Bronchial epithelial cell (primary cell): ENCODE measurements around the gene XPO4. TPM values are rescaled to one million over a fixed set of nuclear protein-coding genes. Genes with fewer than 3 reads are reported as not detected.

Experiments used
- DNase-seq: peaks from one replicate; pipeline ENCODE4 v3.0.0-alpha.2; 2010; ENCODE audit warnings: low read depth
- FAIRE-seq: peaks from 2 replicates; lab custom pipeline; 2011; peaks lifted over from hg19 to GRCh38; lab: Jason Lieb, UNC
- H3K27me3 ChIP-seq: 2 replicates; pipeline ENCODE4 v1.5.1; 2011; ENCODE audit warnings: low read length; ENCODE audit not compliant: control insufficient read depth, insufficient read depth
- H3K36me3 ChIP-seq: 2 replicates; pipeline ENCODE4 v1.5.1; 2011; ENCODE audit warnings: low read length; ENCODE audit not compliant: control insufficient read depth, insufficient read depth
- H3K4me3 ChIP-seq: 2 replicates; pipeline ENCODE4 v1.5.1; 2011; ENCODE audit warnings: mild to moderate bottlenecking, low read depth, low read length, control low read depth
- total RNA-seq: library from RNA; depleted of rRNA; stranded (reverse); fragments of >200 nt; gene quantifications from 2 replicates; pipeline ENCODE4 v1.2.1, GENCODE V29; 2014
- TF ChIP-seq, protein P1 (sequence below): IDR thresholded peaks from 2 replicates; pipeline ENCODE4 v1.5.1; 2011; ENCODE audit warnings: mild to moderate bottlenecking, moderate library complexity, low read length, control low read depth, inconsistent platforms; ENCODE audit not compliant: insufficient read depth, severe bottlenecking

XPO4 gene
- total RNA-seq, 1 donor from 2014 or later: 16.8 TPM

GRCh38 chr13:20775961-20776360 lies 126.6 kb downstream of the XPO4 start:
- Histone ChIP-seq H3K4me3 (no peak overlapping the region), H3K27me3 (no peaks in the 10 kb centered on the region), H3K36me3 (no peaks in the 10 kb centered on the region)
- no peak for FAIRE-seq
- no peak for DNase-seq
- TF ChIP-seq, protein P1, sequence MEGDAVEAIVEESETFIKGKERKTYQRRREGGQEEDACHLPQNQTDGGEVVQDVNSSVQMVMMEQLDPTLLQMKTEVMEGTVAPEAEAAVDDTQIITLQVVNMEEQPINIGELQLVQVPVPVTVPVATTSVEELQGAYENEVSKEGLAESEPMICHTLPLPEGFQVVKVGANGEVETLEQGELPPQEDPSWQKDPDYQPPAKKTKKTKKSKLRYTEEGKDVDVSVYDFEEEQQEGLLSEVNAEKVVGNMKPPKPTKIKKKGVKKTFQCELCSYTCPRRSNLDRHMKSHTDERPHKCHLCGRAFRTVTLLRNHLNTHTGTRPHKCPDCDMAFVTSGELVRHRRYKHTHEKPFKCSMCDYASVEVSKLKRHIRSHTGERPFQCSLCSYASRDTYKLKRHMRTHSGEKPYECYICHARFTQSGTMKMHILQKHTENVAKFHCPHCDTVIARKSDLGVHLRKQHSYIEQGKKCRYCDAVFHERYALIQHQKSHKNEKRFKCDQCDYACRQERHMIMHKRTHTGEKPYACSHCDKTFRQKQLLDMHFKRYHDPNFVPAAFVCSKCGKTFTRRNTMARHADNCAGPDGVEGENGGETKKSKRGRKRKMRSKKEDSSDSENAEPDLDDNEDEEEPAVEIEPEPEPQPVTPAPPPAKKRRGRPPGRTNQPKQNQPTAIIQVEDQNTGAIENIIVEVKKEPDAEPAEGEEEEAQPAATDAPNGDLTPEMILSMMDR: no peak

DNA sequence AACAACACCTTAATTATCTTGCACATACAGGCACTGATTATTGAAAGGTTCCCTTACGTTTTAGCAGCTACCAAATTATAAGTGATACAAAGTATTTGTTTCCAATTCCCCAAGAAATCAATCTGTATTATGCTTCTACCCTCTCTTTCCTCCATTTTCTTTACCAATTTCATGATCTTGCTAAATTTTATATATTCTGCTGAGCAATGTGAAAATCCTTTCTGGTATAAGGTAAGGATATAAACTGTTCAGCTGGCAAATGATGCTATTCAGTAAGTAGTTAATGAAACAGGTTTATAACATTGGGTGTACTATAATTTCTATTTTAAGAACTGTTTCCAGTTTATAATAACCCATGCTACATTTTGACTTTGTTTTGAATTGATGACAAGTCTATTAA lies 127.8 kb downstream of the XPO4 start:
- TF ChIP-seq, protein P1: no peak
- H3K36me3 ChIP-seq: no peaks in the 10 kb centered on the region
- DNase-seq (no peak), FAIRE-seq (no peak)
- no peaks in the 10 kb centered on the region for H3K27me3 ChIP-seq
- no peak overlapping the region for H3K4me3 ChIP-seq

GRCh38 chr13:20773194-20774080 lies 129.1 kb downstream of the XPO4 start, which contains the start of gene EEF1AKMT1:
Gene EEF1AKMT1, minus strand, starts transcription at chr13:20773961. Its CDS starts 16,363 bp downstream, at chr13:20757598.
- DNase-seq (peak; percentile 76), FAIRE-seq (no peak)
- TF ChIP-seq, protein P1: no peak
- no peaks in the 10 kb centered on the region for H3K36me3 ChIP-seq
- peak within 1 kb of the TSS; percentile 67 for H3K4me3 ChIP-seq
- H3K27me3 ChIP-seq: no peaks in the 10 kb centered on the region

- H3K27me3 ChIP-seq: no peaks in the 10 kb centered on the region
- H3K36me3 ChIP-seq: no peaks in the 10 kb centered on the region
- H3K4me3 ChIP-seq: peak overlapping the region; percentile 67
- DNase-seq: no peak
- TF ChIP-seq, protein P1: no peak
- FAIRE-seq: no peak
Measured at GRCh38 chr13:20772401-20773131, 130.0 kb downstream of the XPO4 start.

GRCh38 chr13:20769834-20770233 lies 132.7 kb downstream of the XPO4 start:
- DNase-seq (no peak), FAIRE-seq (no peak)
- no peaks in the 10 kb centered on the region for H3K36me3 ChIP-seq
- no peak overlapping the region for H3K4me3 ChIP-seq
- TF ChIP-seq, protein P1: no peak
- H3K27me3 ChIP-seq: no peaks in the 10 kb centered on the region
